RWPE1 (cell line): ENCODE data around the gene SMIM45.

Source experiments
- CTCF ChIA-PET: fragments of 350-600 bp; sonication (Branson Sonifier 250); formaldehyde crosslinking; extraction: SDS; loops from one replicate; lab custom pipeline; 2021; lab: Yijun Ruan, JAX
- POLR2A ChIA-PET: fragments of 400-600 bp; formaldehyde crosslinking; extraction: SDS; loops from one replicate; lab custom pipeline; 2020; ENCODE audit warnings: antibody characterized with exemption; ENCODE audit not compliant: low non-redundant PET; lab: Yijun Ruan, JAX
- DNase-seq: peaks from one replicate; pipeline ENCODE4 v3.0.0; 2012; ENCODE audit warnings: low spot score
- H3K27ac ChIP-seq: fragments of 450-650 bp; 2 replicates; pipeline ENCODE4 v1.5.1; 2017
- CTCF ChIP-seq: fragments of 450-650 bp; conservative IDR thresholded peaks from 2 replicates; pipeline ENCODE4 v1.5.1; 2017; ENCODE audit warnings: low read depth, mild to moderate bottlenecking

SMIM45 gene

GRCh38 chr22:41968601-41969000 is 16.7 kb downstream of the SMIM45 start:
- POLR2A ChIA-PET = no interaction called here
- CTCF ChIA-PET = no interaction called here
- no peak for TF ChIP-seq CTCF
- no peak for DNase-seq
- no peak overlapping the region for H3K27ac ChIP-seq

- H3K27ac ChIP-seq = no peak within 1 kb of the TSS
- no peak for DNase-seq
- TF ChIP-seq CTCF = no peak
- ChIA-PET CTCF (no interaction called here), POLR2A (no interaction called here)
Observed at GRCh38 chr22:41969110-41969646, 17.2 kb downstream of the SMIM45 start, which contains the start of gene SEPTIN3. Gene SEPTIN3, plus strand, starts transcription at chr22:41969443. Its CDS starts 2,050 bp downstream, at chr22:41971493.

- DNase-seq = no peak
- no peak overlapping the region for H3K27ac ChIP-seq
- ChIA-PET CTCF (no interaction called here), POLR2A (no interaction called here)
- TF ChIP-seq CTCF = no peak
Observed at GRCh38 chr22:41970601-41971000, 18.7 kb downstream of the SMIM45 start.

GRCh38 chr22:41971431-41971830 is 19.5 kb downstream of the SMIM45 start:
- no peak overlapping the region for H3K27ac ChIP-seq
- TF ChIP-seq CTCF = no peak
- no peak for DNase-seq
- CTCF ChIA-PET = no interaction called here
- POLR2A ChIA-PET = no interaction called here

- TF ChIP-seq CTCF = no peak
- ChIA-PET POLR2A (no interaction called here), CTCF (no interaction called here)
- no peak for DNase-seq
- no peak overlapping the region for H3K27ac ChIP-seq
Observed at GRCh38 chr22:41974691-41975290, 22.8 kb downstream of the SMIM45 start.

GRCh38 chr22:41975299-41976069 is 23.5 kb downstream of the SMIM45 start:
- no peak for DNase-seq
- H3K27ac ChIP-seq = no peak overlapping the region
- no peak for TF ChIP-seq CTCF
- POLR2A ChIA-PET = no interaction called here
- CTCF ChIA-PET = no interaction called here
